SJCRH30 (cell line): Measurements from ENCODE around the gene RNASEH2A. TPM values are rescaled to one million over a fixed set of nuclear protein-coding genes. Genes with fewer than 3 reads are reported as not detected.

Experiments
- DNase-seq, 2 experiments: peaks; one replicate each; pipeline ENCODE4 v3.0.0-alpha.2; 2015 to 2020
- H3K27ac ChIP-seq: fragments of 250-450 bp; sonication (Bioruptor Pico); 2 replicates; pipeline ENCODE4 v1.5.1; 2020; ENCODE audit warnings: mild to moderate bottlenecking, moderate library complexity
- H3K27me3 ChIP-seq: fragments of 250-450 bp; sonication (Bioruptor Pico); 2 replicates; pipeline ENCODE4 v1.5.1; 2020; ENCODE audit warnings: mild to moderate bottlenecking, moderate library complexity
- H3K36me3 ChIP-seq: fragments of 250-450 bp; sonication (Bioruptor Pico); 2 replicates; pipeline ENCODE4 v1.5.1; 2020; ENCODE audit warnings: mild to moderate bottlenecking, moderate library complexity
- H3K4me1 ChIP-seq: fragments of 250-450 bp; sonication (Bioruptor Pico); 2 replicates; pipeline ENCODE4 v1.5.1; 2020; ENCODE audit warnings: mild to moderate bottlenecking, moderate library complexity
- H3K4me3 ChIP-seq: fragments of 250-450 bp; sonication (Bioruptor Pico); 2 replicates; pipeline ENCODE4 v1.5.1; 2020; ENCODE audit warnings: mild to moderate bottlenecking, moderate library complexity
- H3K9me3 ChIP-seq: fragments of 250-450 bp; sonication (Bioruptor Pico); replicated peaks from 2 replicates; pipeline ENCODE4 v1.5.1; 2020; ENCODE audit warnings: mild to moderate bottlenecking, moderate library complexity
- total RNA-seq: library from RNA; depleted of rRNA; stranded (reverse); fragments of >200 nt; shearing (Covaris generic); gene quantifications from 2 replicates; pipeline ENCODE4 v1.2.3, GENCODE V29; 2014

RNASEH2A gene
- total RNA-seq, 1 experiment from 2014 or later: 99.0 TPM

DNA sequence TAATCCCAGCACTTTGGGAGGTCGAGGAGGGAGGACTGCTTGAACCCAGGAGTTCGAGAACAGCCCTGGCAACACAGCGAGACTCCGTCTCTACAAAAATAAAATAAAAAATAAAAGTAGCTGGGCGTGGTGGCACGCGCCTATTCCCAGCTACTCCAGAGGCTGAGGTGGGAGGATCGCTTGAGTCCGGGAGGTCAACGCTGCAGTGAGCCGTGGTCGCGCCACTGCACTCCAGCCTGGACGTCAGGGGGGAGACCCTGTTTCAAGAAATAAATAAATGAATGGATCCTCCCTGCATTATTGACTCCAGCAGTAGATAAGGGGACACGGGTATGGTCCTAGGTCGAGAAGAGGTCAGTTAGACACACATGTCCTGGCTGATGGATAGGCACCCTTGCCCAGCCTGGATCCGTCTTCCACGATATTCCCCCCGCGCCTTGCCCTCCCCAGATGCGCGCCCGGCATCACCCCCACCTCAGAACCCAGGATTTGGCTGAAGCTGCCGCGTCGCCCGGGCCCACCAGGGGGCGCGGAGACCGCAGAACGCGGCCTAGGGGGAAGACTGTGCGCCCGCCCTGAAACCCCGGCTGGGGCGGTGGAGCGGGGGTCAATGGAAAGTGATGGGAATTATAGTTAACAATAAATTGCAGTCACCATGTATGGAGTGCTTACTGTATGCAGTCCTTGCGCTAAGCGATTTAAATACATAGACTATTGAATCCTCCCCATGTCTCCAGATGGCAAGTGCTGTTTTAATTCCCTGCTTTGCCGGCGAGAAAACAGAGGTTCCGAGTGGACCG lies 29.0 kb upstream of the RNASEH2A start:
- Histone ChIP-seq H3K36me3 (no peaks in the 10 kb centered on the region), H3K9me3 (no peaks in the 10 kb centered on the region), H3K27me3 (no peaks in the 10 kb centered on the region), H3K4me1 (peaks cover 20% of the 10 kb centered on the region), H3K27ac (peak overlapping the region; percentile 96), H3K4me3 (peak overlapping the region; percentile 60)
- peak; percentile 91 to 94 for DNase-seq

DNA sequence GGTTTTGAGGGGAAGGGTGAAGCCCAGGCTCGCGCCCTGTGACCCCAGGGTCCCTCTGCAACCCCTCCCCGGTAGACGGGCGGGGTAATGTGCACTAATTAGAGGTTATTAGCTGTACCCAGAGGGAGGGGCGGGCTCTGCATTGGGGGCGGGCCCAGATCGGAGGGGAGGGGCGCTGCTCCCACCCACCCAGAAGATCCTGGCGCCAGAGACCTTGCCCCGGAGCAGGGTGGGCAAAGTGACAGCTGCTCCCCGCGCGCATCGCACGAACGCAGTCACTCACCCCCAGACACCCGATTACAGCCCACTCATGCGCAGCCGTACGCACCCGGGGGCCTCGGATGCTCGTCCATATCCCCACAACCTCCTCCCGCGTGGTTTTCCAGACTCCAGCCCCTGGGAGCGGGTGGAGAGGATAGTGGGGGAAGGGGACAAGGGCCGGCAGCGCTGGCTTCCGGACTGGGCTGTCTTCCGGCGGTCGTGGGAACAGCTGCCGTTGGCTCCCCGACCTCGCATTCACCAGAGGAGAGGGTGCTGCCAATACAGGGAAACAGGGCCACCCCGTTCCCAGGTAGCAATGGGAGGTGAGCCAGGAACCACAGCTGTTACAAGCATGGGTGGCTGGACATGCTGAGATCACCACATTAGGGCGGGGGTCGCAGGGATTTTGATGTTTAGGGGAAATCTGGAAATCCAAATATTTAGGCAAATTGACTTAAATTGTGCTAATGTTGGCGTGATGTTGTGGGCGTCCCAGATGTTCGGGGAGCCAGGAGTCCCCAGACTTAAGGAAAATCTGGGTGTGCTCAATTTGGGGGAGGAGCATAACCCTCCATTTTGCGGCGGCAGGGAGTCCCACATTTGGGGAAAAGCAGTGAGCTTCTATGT lies 28.1 kb upstream of the RNASEH2A start:
- DNase-seq: peak; percentile 94 to 96
- Histone ChIP-seq H3K4me1 (peaks cover 20% of the 10 kb centered on the region), H3K27me3 (no peaks in the 10 kb centered on the region)

DNA sequence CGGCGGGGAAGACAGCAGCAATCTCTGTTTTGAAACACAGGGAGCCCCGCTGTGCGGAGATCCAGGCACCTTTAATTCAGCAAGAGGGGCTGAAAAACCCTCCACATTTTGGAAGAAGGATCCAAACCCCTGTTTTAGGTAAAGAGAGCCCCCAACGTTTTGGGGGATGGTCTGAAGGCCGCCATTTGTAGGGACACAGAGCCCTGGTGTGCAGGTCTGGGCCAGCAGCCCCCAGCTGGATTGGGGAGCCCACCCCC lies 27.6 kb upstream of the RNASEH2A start:
- Histone ChIP-seq H3K27me3 (no peaks in the 10 kb centered on the region), H3K4me1 (peaks cover 23% of the 10 kb centered on the region), H3K4me3 (peak overlapping the region; percentile 60)

More for the DNA sequence above, 28.1 kb upstream of the RNASEH2A start:
- H3K27ac ChIP-seq: peak overlapping the region; percentile 96
- peak overlapping the region; percentile 60 for H3K4me3 ChIP-seq
- no peaks in the 10 kb centered on the region for H3K36me3 ChIP-seq
- no peaks in the 10 kb centered on the region for H3K9me3 ChIP-seq

DNA sequence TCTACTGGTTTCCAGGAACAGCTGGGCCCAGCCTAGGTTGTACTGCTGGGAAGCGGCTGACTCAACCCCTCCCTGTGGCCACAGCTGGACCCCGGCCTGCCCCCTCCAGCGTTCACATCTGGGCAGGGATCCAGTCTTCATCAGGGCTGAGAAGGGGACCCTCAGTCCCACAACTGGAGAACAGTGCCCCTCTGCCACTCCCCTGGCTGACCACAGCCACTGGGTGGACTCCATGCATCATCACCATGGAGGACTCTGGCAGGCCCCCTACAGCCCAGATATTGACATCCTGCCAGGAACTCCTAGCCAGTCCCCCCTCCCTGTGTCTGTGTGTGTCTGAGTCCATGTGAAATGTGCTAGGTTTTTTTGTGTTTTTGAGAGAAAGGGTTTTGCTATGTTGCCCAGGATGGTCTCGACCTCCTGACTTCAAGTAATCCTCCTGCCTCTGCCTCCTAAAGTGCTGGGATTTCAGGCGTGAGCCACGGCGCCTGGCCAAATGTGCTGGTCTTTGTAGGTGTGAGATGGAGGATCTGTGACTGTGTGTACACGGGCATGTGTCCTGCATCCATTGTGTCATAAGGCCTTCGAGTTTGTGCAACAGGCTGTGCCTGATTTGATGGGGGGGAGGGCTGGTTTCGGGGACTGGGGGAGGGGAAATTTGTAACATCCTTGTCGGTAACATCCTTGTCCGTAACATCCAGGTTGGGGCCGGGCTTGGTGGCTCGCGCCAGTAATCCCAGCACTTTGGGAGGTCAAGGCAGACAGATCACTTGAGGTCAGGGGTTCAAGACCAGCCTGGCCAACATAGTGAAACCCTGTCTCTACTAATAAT lies 27.0 kb upstream of the RNASEH2A start:
- Histone ChIP-seq H3K9me3 (no peaks in the 10 kb centered on the region), H3K27ac (peak overlapping the region; percentile 96), H3K36me3 (no peaks in the 10 kb centered on the region), H3K4me1 (peaks cover 26% of the 10 kb centered on the region), H3K27me3 (no peaks in the 10 kb centered on the region), H3K4me3 (peak overlapping the region; percentile 60)
- peak; percentile 84 to 91 for DNase-seq

More for the DNA sequence above, 27.6 kb upstream of the RNASEH2A start:
- DNase-seq: no peak
- H3K9me3 ChIP-seq: no peaks in the 10 kb centered on the region
- peak overlapping the region; percentile 96 for H3K27ac ChIP-seq
- no peaks in the 10 kb centered on the region for H3K36me3 ChIP-seq

DNA sequence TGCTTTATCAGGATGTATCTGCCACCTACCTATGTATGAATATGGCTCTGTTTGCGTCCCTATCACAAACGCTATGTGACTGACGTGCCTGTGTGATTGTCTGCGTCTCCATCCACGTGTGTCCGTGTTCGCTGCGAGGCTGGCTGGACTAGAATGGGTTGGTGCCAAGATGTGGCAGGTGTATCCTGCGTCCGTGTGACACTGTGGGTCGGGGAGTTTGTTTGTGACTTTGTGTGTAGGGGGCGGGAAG lies 24.3 kb upstream of the RNASEH2A start:
- Histone ChIP-seq H3K27me3 (no peaks in the 10 kb centered on the region), H3K9me3 (no peaks in the 10 kb centered on the region), H3K4me3 (peak overlapping the region; percentile 56), H3K27ac (no peak overlapping the region; the same call in 1 of the 2 replicates), H3K36me3 (no peaks in the 10 kb centered on the region), H3K4me1 (peaks cover 43% of the 10 kb centered on the region)
- DNase-seq: no peak

DNA sequence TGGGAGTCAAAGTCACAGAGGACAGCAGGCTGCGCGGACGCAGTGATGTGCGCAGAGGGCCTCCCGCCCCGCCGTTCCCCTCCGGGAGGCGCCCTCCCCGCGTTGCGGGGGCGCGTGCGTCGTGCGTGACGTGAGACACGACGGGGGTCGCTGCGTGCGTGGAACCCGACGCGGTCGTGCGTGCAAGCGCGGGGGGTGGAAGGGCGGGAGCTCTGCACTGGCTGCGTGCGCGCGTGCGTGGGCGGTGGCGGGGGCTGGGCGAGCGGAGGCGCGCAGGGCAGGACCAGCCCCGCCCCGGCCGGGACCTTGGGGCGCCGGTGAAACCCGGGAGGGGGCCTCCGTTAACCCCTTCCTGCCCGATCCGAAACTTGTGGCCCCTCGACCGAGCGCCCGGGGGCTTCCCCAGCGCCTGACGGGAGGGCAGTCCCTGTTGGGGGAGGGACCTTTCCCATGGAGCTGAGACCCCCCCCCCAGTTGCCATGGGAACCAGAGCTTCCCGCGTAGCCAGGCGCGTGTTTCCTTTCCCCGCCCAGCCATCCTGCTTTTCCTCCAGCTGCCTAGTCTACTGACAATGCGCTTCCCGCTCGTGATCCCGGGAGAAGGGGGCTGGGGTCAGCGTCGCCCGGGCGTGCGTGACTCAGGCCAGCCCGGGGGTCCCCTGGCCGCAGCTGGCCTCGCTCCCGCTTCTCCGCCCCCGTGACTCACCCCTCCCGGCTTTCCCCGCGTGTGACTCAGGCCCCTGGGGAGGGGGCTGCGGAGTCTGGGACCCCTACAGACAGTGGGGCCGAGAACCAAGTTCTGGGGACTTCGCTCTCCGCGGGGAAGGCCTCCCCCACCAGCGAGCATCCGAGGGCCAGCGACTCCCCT lies 23.7 kb upstream of the RNASEH2A start:
- Histone ChIP-seq H3K27me3 (no peaks in the 10 kb centered on the region), H3K4me3 (peak overlapping the region; percentile 56), H3K4me1 (peaks cover 43% of the 10 kb centered on the region), H3K36me3 (no peaks in the 10 kb centered on the region), H3K9me3 (no peaks in the 10 kb centered on the region), H3K27ac (peak overlapping the region; percentile 79)
- DNase-seq: peak; percentile 91 to 93

DNA sequence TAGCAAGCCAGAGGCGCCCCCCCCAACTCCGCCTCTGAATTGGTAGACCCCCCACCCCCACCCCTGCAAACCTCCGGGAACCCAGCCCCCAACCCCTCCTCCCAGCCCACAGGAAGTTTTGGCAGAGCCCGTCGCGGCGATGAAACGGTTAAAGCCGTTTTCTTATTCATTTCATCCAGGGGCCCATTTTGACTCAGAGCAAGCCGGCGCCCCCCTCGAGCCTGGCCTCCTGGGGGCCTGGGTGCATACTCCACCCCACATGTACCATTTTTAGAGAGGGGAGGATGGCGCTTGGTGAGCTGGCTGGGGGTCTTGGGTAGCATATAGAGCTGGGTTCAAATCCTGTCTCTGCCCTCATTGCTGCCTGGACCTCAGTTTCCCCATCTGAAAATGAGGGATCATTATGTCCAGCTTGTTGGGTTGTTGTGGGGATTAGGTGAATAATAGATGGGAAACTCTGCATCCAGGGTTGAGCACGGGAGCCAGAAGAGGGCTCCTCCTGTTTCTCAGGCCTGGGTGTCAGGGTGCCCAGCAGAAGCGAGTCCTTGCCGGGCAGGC lies 23.0 kb upstream of the RNASEH2A start:
- Histone ChIP-seq H3K4me1 (peaks cover 48% of the 10 kb centered on the region), H3K27ac (peak overlapping the region; percentile 79), H3K4me3 (peak overlapping the region; percentile 56)

DNA sequence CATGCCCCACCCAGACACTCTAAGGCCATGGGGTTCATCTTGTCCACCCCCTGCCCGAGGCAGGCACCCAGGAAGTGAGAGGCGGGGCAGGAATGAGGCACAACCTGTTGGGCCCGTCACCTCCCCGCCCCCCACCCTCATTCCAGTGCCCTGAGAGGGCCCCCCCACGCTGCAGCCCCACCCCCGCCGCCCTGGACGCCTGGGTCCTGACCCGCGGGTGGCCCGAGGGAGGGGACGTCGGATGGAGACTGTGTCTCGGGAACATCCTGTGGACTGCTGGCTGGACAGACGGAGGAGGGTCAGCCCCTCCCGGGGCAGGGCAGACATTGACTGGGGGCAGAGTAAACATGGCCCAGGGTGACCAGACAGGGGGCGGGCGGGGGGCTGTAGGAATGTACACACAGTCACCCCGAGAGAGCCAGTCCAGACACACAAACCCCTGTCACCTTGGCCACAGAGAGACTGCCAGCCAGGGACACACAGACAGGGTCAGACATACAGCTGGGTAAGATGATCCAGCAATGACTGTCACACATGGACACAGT lies 22.5 kb upstream of the RNASEH2A start:
- no peaks in the 10 kb centered on the region for H3K27me3 ChIP-seq
- H3K36me3 ChIP-seq: no peaks in the 10 kb centered on the region
- H3K27ac ChIP-seq: peak overlapping the region; percentile 79; the same call in 1 of the 2 replicates
- peak in 1 of 2 experiments; percentile 37 for DNase-seq
- no peaks in the 10 kb centered on the region for H3K9me3 ChIP-seq
- H3K4me1 ChIP-seq: peaks cover 49% of the 10 kb centered on the region
- H3K4me3 ChIP-seq: peak overlapping the region; percentile 56; the same call in 1 of the 2 replicates

More for the DNA sequence above, 23.0 kb upstream of the RNASEH2A start:
- peak; percentile 57 to 60 for DNase-seq
- Histone ChIP-seq H3K27me3 (no peaks in the 10 kb centered on the region), H3K9me3 (no peaks in the 10 kb centered on the region), H3K36me3 (no peaks in the 10 kb centered on the region)

DNA sequence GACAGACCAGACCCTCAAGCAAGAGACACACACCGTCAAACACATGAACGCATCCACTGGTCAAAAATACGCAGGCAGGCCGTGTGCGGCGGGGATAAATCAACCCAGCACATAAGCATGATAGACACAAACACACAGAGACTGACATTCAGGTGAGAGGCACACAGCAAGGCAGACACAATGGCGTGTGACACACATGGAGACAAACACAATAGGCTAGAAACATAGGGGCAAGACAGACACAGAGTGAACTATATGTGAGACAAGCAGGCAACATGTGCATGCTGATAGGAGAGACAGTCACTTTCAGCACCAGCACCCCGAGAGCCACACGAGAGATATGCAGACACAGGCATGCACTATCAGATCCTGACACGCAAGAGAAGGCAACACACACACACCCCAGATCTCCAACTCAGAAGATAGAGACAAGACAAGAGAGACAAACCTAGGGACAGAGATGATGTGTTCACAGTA lies 22.0 kb upstream of the RNASEH2A start:
- H3K27me3 ChIP-seq: no peaks in the 10 kb centered on the region
- H3K4me1 ChIP-seq: peaks cover 47% of the 10 kb centered on the region
- peak in 1 of 2 experiments; percentile 30 for DNase-seq
- peak overlapping the region; percentile 79; the same call in 1 of the 2 replicates for H3K27ac ChIP-seq
- no peaks in the 10 kb centered on the region for H3K36me3 ChIP-seq
- no peaks in the 10 kb centered on the region for H3K9me3 ChIP-seq
- no peak overlapping the region for H3K4me3 ChIP-seq

DNA sequence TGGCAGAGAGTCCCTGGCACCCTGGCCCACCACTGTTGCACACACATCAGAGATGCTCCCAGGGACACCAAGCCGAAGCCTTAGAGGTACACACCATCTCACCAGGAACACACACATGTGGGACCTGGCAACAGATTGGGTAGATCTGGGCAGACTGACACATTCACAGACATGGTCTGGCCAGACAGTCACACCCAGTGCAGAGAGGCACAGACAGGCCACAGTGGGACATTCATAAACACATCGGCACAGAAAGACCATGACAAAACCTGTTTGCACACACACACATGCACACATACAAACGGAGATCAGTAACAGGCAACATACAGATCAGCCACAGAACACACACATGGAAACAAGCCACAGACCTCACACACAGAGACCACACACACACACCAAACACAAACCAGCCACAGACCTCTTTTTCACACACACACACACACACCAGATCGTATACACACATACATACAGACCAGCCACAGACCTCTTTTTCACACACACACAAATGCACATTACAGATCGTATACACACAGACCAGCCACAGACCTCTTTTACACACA lies 21.4 kb upstream of the RNASEH2A start:
- Histone ChIP-seq H3K9me3 (no peaks in the 10 kb centered on the region), H3K27me3 (no peaks in the 10 kb centered on the region), H3K27ac (no peak overlapping the region; the same call in 1 of the 2 replicates), H3K36me3 (no peaks in the 10 kb centered on the region), H3K4me1 (peaks cover 43% of the 10 kb centered on the region), H3K4me3 (no peak overlapping the region)
- DNase-seq: peak in 1 of 2 experiments; percentile 33

DNA sequence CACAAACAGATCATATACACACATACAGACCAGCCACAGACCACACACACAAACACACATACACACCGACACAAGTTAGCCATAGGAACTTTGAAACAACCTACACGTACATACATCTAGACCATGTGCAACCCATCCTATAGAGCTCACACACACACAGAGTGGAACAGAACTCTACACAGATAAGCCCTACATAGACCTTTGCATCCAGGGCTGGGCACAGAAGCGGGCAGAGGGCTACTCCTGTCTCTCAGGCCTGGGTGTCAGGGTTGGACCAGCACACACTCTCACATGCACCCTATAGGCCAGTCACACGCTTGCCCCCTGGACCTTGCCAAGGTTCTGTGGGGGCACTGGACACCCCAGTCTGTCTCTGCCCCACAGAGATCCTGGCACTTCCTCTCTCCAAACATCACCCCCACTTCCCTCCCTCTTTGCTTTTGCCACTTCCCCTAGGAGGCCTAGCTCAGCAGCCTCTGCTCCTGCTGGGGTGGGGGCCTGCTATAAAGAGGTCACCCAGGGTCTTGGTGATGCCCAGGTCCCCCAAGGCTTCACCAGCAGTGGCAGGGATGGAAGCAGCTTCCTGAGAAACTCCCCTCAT lies 20.9 kb upstream of the RNASEH2A start:
- no peak for DNase-seq
- Histone ChIP-seq H3K4me3 (no peak overlapping the region), H3K36me3 (no peaks in the 10 kb centered on the region), H3K27ac (no peak overlapping the region), H3K4me1 (peaks cover 46% of the 10 kb centered on the region), H3K27me3 (no peaks in the 10 kb centered on the region), H3K9me3 (no peaks in the 10 kb centered on the region)

DNA sequence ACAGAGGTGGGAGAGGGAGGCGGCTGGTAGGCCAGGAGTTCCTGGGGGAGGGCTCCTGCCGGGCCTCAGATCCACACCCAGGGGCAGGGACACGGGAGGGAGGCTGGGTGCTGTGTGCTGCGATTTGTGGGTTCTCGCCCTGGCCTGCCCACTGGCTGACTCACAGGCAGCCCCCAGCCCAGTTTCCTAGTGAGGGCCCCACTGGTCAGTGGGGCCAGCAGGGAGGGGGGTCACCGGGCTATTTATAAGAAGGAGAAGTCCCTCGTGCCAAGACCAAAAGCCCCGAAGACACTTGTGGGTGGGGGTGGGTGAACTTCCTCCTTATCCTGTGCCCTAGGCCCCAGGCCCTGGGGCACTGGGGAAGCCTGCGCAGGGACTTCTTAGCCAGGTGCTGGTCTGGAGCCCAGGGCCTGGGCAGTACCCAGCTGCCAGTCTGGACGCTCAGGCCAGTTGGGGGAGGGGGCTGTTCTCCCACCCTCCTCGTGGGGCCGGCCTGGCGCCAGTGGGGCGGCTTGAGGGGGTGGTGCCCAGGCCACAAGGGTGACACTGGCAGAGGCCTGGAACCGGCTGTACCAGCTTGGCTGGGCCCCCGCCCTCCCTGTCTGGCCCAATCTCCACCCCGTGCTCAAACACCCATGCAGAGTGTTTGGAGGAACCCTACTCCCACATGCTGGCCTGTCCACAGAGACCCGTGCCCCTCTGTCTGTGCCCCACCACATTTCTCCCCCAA lies 20.1 kb upstream of the RNASEH2A start:
- Histone ChIP-seq H3K36me3 (no peaks in the 10 kb centered on the region), H3K27me3 (no peaks in the 10 kb centered on the region), H3K27ac (no peak overlapping the region), H3K4me1 (peaks cover 52% of the 10 kb centered on the region), H3K9me3 (no peaks in the 10 kb centered on the region), H3K4me3 (no peak overlapping the region)
- no peak for DNase-seq
